Karpas-422 (cell line): Measurements from ENCODE around the gene PTPRD. TPM values are rescaled to one million over a fixed set of nuclear protein-coding genes. Genes with fewer than 3 reads are reported as not detected.

ENCODE experiments used
- DNase-seq: peaks from one replicate; pipeline ENCODE4 v3.0.0-alpha.2; 2015
- H2AFZ ChIP-seq: fragments of 200-600 bp; sonication (generic); 2 replicates; pipeline ENCODE4 v1.6.1; 2014; ENCODE audit warnings: antibody characterized with exemption, low read length, mixed read lengths
- H3K27ac ChIP-seq: fragments of 200-600 bp; sonication (generic); 2 replicates; pipeline ENCODE4 v1.5.1; 2014; ENCODE audit warnings: mild to moderate bottlenecking, low read length, moderate library complexity
- H3K27me3 ChIP-seq: fragments of 200-600 bp; sonication (generic); 2 replicates; pipeline ENCODE4 v1.6.1; 2014; ENCODE audit warnings: low read length, mixed read lengths
- H3K36me3 ChIP-seq: fragments of 200-600 bp; sonication (generic); 2 replicates; pipeline ENCODE4 v1.6.1; 2014; ENCODE audit warnings: low read length, mixed read lengths; ENCODE audit not compliant: insufficient read depth
- H3K4me1 ChIP-seq: fragments of 200-600 bp; sonication (generic); 2 replicates; pipeline ENCODE4 v1.6.1; 2014; ENCODE audit warnings: mild to moderate bottlenecking, low read length, mixed read lengths
- H3K4me2 ChIP-seq: fragments of 200-600 bp; sonication (generic); 2 replicates; pipeline ENCODE4 v1.6.1; 2014; ENCODE audit warnings: low read length, low read depth, mild to moderate bottlenecking; ENCODE audit not compliant: poor library complexity, severe bottlenecking
- H3K4me3 ChIP-seq: fragments of 200-600 bp; sonication (generic); 2 replicates; pipeline ENCODE4 v1.5.1; 2014; ENCODE audit warnings: mild to moderate bottlenecking, antibody characterized with exemption, low read length, mixed read lengths
- H3K79me2 ChIP-seq: fragments of 200-600 bp; sonication (generic); 2 replicates; pipeline ENCODE4 v1.6.1; 2014; ENCODE audit warnings: mild to moderate bottlenecking, low read length, mixed read lengths
- H3K9ac ChIP-seq: fragments of 200-600 bp; sonication (generic); 2 replicates; pipeline ENCODE4 v1.6.0; 2014; ENCODE audit warnings: low read length
- H3K9me2 ChIP-seq: fragments of 200-600 bp; sonication (generic), shearing (Covaris generic); replicated peaks from 2 replicates; pipeline ENCODE4 v1.6.0; 2014; ENCODE audit warnings: mild to moderate bottlenecking, low read length, moderate library complexity; ENCODE audit not compliant: insufficient read depth
- H3K9me3 ChIP-seq: fragments of 300-700, 200-600 bp; sonication (generic); 2 replicates; pipeline ENCODE4 v1.6.1; 2014; ENCODE audit warnings: low read length, mixed read lengths
- H4K20me1 ChIP-seq: fragments of 200-600 bp; sonication (generic); 2 replicates; pipeline ENCODE4 v1.6.1; 2014; ENCODE audit warnings: mild to moderate bottlenecking, antibody characterized with exemption, low read length, low read depth; ENCODE audit not compliant: insufficient read depth
- total RNA-seq: library from RNA; depleted of rRNA; stranded (reverse); fragments of >200 nt; shearing (Covaris generic); gene quantifications from 2 replicates; pipeline ENCODE4 v1.2.3, GENCODE V29; 2014; ENCODE audit warnings: low replicate concordance

The PTPRD gene
- total RNA-seq, 1 experiment from 2014 or later, result 0.63 TPM

DNA sequence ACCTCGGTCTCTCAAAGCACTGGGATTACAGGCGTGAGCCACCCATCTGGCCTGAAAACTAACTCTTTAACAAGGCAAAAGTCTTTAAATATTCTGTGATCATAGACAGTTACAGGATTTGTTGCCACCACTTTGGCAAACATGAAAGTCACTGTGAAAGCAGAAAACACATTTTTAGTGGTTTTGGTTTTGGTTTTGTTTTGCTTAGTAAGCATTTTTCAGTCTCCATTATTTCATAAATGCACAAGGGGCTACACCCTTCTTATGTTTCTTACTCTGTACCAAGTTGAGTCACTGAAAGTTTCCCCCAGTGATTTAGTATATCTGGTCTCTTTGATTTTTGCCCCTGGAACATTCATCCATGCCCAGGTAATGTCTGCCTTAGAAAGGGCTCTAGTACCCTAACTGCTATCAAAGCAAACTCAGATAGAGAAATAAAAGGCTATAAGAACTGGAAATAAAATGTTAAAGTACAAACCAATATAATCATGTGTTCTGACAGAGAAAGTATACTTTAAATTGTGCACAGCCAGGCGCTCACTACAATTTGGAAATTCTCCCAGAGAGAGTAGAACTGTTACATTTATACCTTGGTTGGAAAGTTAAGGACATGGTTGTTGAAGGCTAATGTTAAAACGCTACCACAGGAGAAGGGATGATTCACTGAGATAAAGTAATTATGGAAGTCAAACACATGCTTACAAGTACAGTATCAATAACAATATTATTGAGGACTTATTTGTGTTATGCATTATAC lies 1790.7 kb downstream of the PTPRD start:
- Histone ChIP-seq H3K4me1 (no peaks in the 10 kb centered on the region), H3K4me2 (no peak overlapping the region), H3K27ac (no peak overlapping the region), H2AFZ (no peak overlapping the region), H3K79me2 (no peaks in the 10 kb centered on the region), H4K20me1 (no peaks in the 10 kb centered on the region), H3K27me3 (no peaks in the 10 kb centered on the region), H3K36me3 (no peaks in the 10 kb centered on the region), H3K9me3 (peaks cover 9% of the 10 kb centered on the region), H3K9ac (no peak overlapping the region), H3K4me3 (no peak overlapping the region), H3K9me2 (no peaks in the 10 kb centered on the region)
- no peak for DNase-seq

DNA sequence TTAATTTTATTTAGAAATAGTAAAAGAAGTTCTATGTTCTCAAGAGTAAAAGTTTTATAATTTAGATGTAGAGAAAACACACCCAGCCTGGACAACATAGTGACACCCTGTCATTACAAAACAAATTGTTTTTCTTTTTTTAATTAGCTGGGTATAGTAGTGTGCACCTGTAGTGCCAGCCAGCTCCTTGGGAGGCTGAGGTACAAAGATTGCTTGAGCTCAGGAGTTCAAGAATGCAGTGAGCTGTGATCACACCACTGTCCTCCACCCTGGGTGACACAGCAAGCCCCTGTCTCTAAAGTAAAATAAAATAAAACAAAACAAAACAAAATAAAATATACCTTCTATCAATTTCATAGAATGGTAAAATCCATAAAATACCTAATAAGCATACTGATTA lies 1795.5 kb downstream of the PTPRD start:
- H3K9me2 ChIP-seq, result no peaks in the 10 kb centered on the region
- no peak overlapping the region for H2AFZ ChIP-seq
- no peaks in the 10 kb centered on the region for H3K79me2 ChIP-seq
- no peaks in the 10 kb centered on the region for H3K27me3 ChIP-seq
- DNase-seq, result no peak
- H3K4me3 ChIP-seq, result no peak overlapping the region
- H3K4me2 ChIP-seq, result no peak overlapping the region
- no peaks in the 10 kb centered on the region for H3K4me1 ChIP-seq
- no peaks in the 10 kb centered on the region for H3K36me3 ChIP-seq
- no peak overlapping the region for H3K27ac ChIP-seq
- no peak overlapping the region for H3K9ac ChIP-seq
- H4K20me1 ChIP-seq, result no peaks in the 10 kb centered on the region
- peaks cover 13% of the 10 kb centered on the region for H3K9me3 ChIP-seq

DNA sequence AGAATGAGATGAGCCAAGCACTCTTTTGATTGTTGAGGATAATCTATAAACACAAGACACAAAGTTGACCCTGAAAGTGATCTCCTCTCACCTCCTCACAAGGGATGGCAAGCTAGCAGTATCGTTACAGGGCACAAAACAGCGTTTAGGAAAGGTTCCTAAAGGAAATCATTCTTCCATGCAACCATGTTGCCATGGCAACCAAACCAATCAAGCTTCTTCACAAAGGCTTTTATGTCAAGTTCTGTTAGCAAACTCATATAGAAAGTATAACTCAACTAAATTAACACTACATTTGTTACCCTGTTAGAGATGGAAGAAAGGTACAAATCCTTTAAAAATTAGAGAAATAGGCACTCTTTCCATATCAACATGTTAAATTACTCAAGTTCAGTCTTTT lies 1796.4 kb downstream of the PTPRD start:
- Histone ChIP-seq H3K4me2 (no peak overlapping the region), H3K4me1 (no peaks in the 10 kb centered on the region), H3K27ac (no peak overlapping the region), H3K79me2 (no peaks in the 10 kb centered on the region), H4K20me1 (no peaks in the 10 kb centered on the region), H3K4me3 (no peak overlapping the region), H3K9me2 (no peaks in the 10 kb centered on the region), H3K36me3 (no peaks in the 10 kb centered on the region), H3K9me3 (peaks cover 13% of the 10 kb centered on the region), H2AFZ (no peak overlapping the region), H3K9ac (no peak overlapping the region), H3K27me3 (no peaks in the 10 kb centered on the region)
- no peak for DNase-seq

DNA sequence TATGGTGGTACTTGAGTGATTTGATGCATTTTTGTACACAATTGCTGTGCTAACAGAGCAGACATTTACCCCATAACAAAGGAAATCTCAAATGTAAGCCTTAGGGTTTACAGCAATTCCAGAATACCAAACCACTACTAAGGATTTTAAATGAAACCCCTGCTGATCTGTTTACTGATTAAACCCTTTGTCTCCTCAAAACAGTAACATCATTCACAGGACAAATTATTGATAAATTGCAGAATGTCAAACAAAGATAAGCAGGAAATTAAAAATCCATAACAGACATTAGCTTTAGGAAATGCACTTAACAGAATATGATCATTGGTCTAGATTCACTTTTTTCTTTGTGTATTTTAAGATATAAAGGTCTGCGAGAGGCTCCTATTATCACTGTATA lies 1796.9 kb downstream of the PTPRD start:
- H3K9ac ChIP-seq, result no peak overlapping the region
- H3K9me2 ChIP-seq, result no peaks in the 10 kb centered on the region
- H3K4me1 ChIP-seq, result no peaks in the 10 kb centered on the region
- no peak for DNase-seq
- peaks cover 13% of the 10 kb centered on the region for H3K9me3 ChIP-seq
- H3K27ac ChIP-seq, result no peak overlapping the region
- no peak overlapping the region for H3K4me3 ChIP-seq
- H3K79me2 ChIP-seq, result no peaks in the 10 kb centered on the region
- no peaks in the 10 kb centered on the region for H3K36me3 ChIP-seq
- H2AFZ ChIP-seq, result no peak overlapping the region
- H3K4me2 ChIP-seq, result no peak overlapping the region
- no peaks in the 10 kb centered on the region for H3K27me3 ChIP-seq
- H4K20me1 ChIP-seq, result no peaks in the 10 kb centered on the region

GRCh38 chr9:8815219-8815618 lies 1797.6 kb downstream of the PTPRD start:
- no peak overlapping the region for H3K4me2 ChIP-seq
- no peaks in the 10 kb centered on the region for H4K20me1 ChIP-seq
- no peak overlapping the region for H2AFZ ChIP-seq
- H3K9me2 ChIP-seq, result no peaks in the 10 kb centered on the region
- DNase-seq, result no peak
- H3K79me2 ChIP-seq, result no peaks in the 10 kb centered on the region
- no peaks in the 10 kb centered on the region for H3K27me3 ChIP-seq
- no peaks in the 10 kb centered on the region for H3K4me1 ChIP-seq
- no peaks in the 10 kb centered on the region for H3K36me3 ChIP-seq
- H3K9ac ChIP-seq, result no peak overlapping the region
- no peak overlapping the region for H3K27ac ChIP-seq
- no peak overlapping the region for H3K4me3 ChIP-seq
- H3K9me3 ChIP-seq, result peaks cover 15% of the 10 kb centered on the region; the same call in 1 of the 2 replicates

DNA sequence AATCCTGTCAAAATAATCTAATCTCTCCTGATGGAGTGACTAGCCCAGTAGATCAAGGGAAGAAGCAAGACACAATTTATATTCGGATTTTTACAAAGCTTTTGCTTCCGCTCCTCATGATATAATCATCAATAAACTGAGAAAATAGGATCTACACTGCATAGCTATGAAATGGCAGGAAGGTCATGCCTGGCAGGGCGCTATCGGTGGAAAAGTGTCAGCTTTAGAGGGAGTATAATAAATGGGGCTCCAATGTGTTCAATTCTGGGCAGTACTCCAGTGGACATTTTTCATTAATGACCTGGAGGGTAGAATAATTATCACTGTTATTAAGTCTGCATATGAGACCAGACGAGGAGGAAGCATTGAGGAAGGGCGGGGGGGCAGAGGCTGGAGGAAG lies 1799.9 kb downstream of the PTPRD start:
- Histone ChIP-seq H3K9ac (no peak overlapping the region), H3K9me2 (no peaks in the 10 kb centered on the region), H2AFZ (no peak overlapping the region), H4K20me1 (no peaks in the 10 kb centered on the region), H3K9me3 (peaks cover 13% of the 10 kb centered on the region; the same call in 1 of the 2 replicates), H3K4me1 (no peaks in the 10 kb centered on the region), H3K4me2 (no peak overlapping the region), H3K36me3 (no peaks in the 10 kb centered on the region), H3K79me2 (no peaks in the 10 kb centered on the region), H3K27me3 (no peaks in the 10 kb centered on the region), H3K27ac (no peak overlapping the region), H3K4me3 (no peak overlapping the region)
- DNase-seq, result no peak

DNA sequence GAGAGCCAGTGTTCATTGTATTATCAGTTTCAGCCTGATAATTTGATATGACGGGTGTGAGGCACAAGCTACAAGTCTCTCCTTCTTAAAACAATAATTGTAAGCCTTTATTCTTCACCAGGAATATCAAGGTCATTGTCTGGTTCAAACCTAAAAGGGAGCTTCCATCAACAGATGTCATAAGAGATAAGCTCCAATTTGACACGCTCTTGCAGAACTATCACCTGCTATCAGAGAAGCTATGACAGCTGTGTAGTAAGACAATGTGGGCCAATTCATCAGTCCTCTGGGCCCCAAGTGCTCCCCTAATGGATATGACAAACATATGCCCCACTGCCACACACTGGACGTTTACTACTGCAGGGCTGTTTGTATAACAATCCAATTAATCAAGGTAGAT lies 1803.1 kb downstream of the PTPRD start:
- no peak overlapping the region for H3K9ac ChIP-seq
- no peak overlapping the region for H3K27ac ChIP-seq
- no peak overlapping the region for H3K4me3 ChIP-seq
- peaks cover 7% of the 10 kb centered on the region; the same call in 1 of the 2 replicates for H3K9me3 ChIP-seq
- H3K9me2 ChIP-seq, result no peaks in the 10 kb centered on the region
- H2AFZ ChIP-seq, result no peak overlapping the region
- H3K36me3 ChIP-seq, result no peaks in the 10 kb centered on the region
- no peak for DNase-seq
- no peaks in the 10 kb centered on the region for H3K27me3 ChIP-seq
- H3K4me2 ChIP-seq, result no peak overlapping the region
- H3K79me2 ChIP-seq, result no peaks in the 10 kb centered on the region
- no peaks in the 10 kb centered on the region for H3K4me1 ChIP-seq
- H4K20me1 ChIP-seq, result no peaks in the 10 kb centered on the region

DNA sequence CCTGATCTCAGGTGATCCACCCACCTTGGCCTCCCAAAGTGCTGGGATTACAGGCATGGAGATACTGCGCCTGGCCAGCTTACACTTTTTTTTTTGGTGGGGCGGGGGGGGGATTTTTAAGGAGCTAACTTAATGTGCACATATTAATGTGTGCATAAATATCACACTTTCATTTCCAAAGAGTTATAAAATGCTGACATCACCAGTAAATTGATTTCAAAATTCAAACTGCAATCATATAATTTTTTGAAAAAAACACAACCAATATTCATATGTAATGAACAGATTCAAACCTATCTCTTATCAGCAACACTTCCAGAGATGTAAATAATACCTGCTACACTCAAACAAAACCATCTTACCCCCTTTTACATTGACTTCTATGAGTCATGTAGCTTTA lies 1806.7 kb downstream of the PTPRD start:
- DNase-seq, result no peak
- Histone ChIP-seq H2AFZ (no peak overlapping the region), H3K4me2 (no peak overlapping the region), H3K4me1 (no peaks in the 10 kb centered on the region), H4K20me1 (no peaks in the 10 kb centered on the region), H3K79me2 (no peaks in the 10 kb centered on the region), H3K27me3 (no peaks in the 10 kb centered on the region), H3K27ac (no peak overlapping the region), H3K36me3 (no peaks in the 10 kb centered on the region), H3K4me3 (no peak overlapping the region), H3K9me3 (peaks cover 10% of the 10 kb centered on the region), H3K9me2 (no peaks in the 10 kb centered on the region), H3K9ac (no peak overlapping the region)
